ENCODE measurements around the gene SART1.

Gene SART1

DNA sequence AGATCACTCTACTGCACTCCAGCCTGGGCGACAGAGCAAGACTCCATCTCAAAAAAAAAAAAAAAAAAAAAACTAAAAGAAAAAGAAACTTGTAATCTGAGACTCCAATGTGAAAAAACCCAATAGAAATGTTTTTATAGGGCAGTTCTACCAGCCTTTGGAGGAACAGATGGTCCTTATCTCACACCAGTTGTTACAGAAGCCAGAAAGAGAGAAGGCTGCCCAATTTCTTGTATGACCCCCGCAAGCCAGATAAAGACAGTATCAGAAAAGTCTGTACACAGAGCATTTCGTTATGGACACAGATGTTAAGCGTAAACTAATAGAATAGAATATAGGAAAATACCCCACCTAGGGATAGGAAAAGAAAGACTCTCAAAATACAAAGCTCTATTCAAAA is 27.5 kb upstream of the SART1 start:
- DNase-seq (ENCODE audit: low read depth), result peak; percentile 33
- TF ChIP-seq CTCF (conservative IDR thresholded peaks at IDR 0.05; ENCODE audit: low read depth, low read length), result no peak
- no peak overlapping the region for H3K4me3 ChIP-seq (ENCODE audit: low read depth, low read length)

DNA sequence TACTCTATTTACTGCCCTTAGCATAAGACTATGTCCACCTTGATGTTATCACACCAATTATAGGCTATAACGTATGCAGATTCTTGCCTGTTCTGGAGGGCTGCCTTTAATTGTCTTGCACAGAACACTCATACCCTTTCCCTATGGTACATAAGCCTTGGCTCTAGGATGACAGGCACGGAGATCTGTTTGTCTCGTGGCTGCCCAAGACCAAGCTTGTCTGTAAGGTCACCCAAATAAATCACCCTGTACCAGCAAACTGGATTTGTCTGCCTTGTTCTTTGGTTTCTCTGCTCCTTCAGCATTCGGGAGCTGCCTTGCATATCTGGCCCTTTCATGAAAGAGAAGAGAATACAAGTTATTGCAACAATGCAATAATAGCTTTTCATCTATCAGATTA is 23.8 kb upstream of the SART1 start:
- DNase-seq (ENCODE audit: low read depth), result no peak
- TF ChIP-seq CTCF (conservative IDR thresholded peaks at IDR 0.05; ENCODE audit: low read depth, low read length), result no peak
- H3K4me3 ChIP-seq (ENCODE audit: low read depth, low read length), result no peak overlapping the region

DNA sequence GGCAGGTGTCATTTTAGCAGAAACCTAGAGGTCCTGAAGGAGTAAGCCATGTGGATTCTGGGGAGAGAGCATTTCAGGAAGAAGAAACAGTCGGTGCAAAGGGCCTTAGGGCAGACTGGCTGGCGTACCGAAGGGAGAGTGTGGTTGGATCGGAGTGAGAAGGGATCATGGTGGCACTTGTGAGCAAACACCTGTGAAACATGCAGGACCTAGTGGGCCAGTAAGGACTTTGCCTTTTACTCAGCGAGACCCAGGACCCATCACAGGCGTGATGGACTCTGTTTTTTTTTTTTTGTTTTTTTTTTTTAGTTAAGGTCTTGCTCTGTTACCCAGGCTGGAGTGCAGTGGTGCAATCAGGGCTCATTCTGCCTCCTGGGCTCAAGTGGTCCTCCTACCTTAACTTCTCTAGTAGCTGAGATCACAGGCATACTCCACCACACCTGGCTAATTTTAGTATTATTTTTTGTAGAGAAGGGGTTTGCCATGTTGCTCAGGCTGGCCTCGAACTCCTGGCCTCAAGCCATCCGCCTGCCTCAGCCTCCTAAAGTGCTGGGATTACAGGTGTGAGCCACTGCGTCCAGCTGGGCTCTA is 19.7 kb upstream of the SART1 start:
- H3K4me3 ChIP-seq (ENCODE audit: low read depth, low read length), result no peak overlapping the region
- TF ChIP-seq CTCF (conservative IDR thresholded peaks at IDR 0.05; ENCODE audit: low read depth, low read length), result no peak
- no peak for DNase-seq (ENCODE audit: low read depth)

DNA sequence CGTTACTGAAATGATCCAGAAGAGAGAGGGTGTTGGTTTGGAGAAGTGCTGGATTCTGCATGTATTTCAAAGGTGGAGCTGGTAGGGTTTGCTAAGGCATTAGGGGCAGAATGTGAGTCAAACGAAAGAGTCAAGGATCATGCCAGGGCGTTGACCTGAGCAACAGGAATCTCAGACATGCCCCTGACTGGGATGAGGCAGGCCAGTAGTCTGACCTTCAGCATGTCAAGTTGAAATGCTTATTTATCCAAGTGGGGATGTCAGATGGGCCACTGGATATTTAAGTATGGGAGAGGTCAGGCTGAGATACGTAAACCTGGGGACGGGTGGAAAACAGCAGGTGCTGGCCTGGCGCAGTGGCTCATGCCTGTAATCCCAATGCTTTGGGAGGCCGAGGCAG is 19.0 kb upstream of the SART1 start:
- no peak for DNase-seq (ENCODE audit: low read depth)
- no peak overlapping the region for H3K4me3 ChIP-seq (ENCODE audit: low read depth, low read length)
- TF ChIP-seq CTCF (conservative IDR thresholded peaks at IDR 0.05; ENCODE audit: low read depth, low read length), result no peak

DNA sequence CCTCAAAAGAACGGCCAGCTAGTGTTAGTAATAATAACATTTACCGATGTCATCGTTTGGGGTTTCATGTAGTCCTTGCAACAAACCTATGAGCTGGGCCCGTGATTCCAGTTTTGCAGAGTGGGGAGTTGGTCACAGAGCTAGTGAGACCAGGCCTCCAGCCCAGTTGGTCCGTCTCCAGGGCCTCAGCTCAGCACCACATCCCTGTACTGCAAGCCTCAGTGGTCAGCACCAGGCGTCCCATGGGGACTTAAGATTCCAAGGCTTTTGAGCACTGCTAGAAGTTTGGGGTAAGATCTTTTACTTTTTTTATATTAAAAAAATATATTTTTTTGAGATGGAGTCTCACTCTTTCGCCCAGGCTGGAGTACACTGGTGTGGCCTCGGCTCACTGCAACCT is 17.3 kb upstream of the SART1 start:
- no peak overlapping the region for H3K4me3 ChIP-seq (ENCODE audit: low read depth, low read length)
- no peak for TF ChIP-seq CTCF (conservative IDR thresholded peaks at IDR 0.05; ENCODE audit: low read depth, low read length)

GRCh38 chr11:65944767-65945166 is 16.8 kb upstream of the SART1 start:
- TF ChIP-seq CTCF (conservative IDR thresholded peaks at IDR 0.05; ENCODE audit: low read depth, low read length), result no peak
- no peak for DNase-seq (ENCODE audit: low read depth)
- H3K4me3 ChIP-seq (ENCODE audit: low read depth, low read length), result no peak overlapping the region

More for the DNA sequence above, 17.3 kb upstream of the SART1 start:
- DNase-seq (ENCODE audit: low read depth), result no peak

DNA sequence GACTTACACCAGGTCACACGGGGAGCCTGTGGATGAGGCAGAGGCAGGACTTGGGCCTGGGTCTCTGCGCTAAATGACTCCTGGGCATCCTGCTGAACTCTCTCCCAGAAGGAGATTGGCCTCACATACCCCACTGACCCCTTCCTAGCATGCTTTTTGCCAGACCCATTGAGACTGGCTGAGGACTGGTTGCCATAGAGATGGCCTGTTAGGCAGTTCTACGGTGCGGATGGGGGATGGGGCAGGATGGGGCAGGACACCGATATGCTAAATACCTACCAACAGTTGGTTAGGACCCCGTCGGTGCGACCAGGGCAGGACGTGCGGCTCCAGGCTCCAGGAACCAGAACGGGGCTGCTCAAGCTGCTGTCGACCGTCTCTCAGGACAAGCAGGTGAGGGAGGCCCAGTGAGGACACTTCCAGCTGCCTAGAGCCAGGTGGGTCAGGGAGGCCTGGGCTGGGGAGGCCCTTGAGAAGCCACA is 16.1 kb upstream of the SART1 start, which contains the start of gene TSGA10IP:
TSGA10IP (plus strand) TSS at position 51 of the 482 bp plus-strand sequence; CDS start at position 247, 196 bp downstream.
- no peak for TF ChIP-seq CTCF (conservative IDR thresholded peaks at IDR 0.05; ENCODE audit: low read depth, low read length)
- H3K4me3 ChIP-seq (ENCODE audit: low read depth, low read length), result no peak within 1 kb of the TSS
- no peak for DNase-seq (ENCODE audit: low read depth)
